HG02885 (cell line): ENCODE measurements around the gene CD36.
"Not testable (repeated sequence)": the region's sequence is repeated elsewhere in the genome, so short reads cannot be mapped to it uniquely, and the experiment has no call there.

Experiments used
- ATAC-seq: cut with Tn5 transposase; IDR thresholded peaks from one replicate; pipeline ENCODE4 v1.9.1; 2021; ENCODE audit warnings: mild to moderate bottlenecking; ENCODE audit not compliant: unreplicated experiment, poor library complexity

CD36 gene

DNA sequence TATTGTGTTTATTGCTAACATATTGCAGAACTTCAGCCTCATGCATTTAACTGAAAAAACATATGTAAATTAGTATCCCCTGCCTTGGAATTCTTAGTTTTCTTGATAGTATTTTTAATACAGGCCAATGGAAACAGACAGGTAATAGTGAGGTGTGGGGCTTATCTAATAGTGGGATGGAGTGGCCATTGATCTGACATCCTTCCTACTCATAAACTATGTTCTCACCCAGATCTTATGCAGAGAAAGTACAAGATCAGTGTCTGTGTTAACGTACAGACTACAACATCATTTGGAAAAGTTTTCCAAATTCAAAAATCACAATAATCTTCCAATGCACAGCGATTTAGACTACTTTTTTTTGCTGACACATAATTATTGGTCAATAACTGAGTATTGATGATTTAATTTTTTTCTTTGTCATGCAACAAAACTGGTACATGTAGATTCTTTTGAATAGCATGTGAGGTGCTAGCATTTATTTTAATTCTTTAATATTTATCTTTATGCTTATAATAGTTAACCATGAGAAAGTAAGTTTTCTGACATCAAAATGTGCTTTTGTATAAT is 9.7 kb downstream of the CD36 start:
- no peak for ATAC-seq

DNA sequence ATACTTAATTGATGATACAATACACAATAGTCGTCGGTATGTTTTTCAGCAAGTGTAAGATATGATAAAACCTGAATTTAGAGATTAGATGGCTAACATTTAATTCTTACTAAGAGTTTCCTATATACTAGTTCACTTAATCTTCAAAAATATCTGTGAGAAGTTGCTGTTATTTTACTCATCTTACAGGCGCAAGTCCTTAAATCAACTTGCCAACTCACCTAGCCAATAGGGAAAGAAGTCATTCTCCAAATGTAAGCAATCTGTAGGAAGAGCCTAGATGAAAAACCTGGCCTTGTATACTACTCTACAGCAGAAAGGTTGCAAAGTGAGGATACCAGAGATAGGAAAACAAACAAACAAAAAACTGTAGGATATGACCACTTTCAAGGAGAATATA is 10.6 kb downstream of the CD36 start:
- no peak for ATAC-seq

DNA sequence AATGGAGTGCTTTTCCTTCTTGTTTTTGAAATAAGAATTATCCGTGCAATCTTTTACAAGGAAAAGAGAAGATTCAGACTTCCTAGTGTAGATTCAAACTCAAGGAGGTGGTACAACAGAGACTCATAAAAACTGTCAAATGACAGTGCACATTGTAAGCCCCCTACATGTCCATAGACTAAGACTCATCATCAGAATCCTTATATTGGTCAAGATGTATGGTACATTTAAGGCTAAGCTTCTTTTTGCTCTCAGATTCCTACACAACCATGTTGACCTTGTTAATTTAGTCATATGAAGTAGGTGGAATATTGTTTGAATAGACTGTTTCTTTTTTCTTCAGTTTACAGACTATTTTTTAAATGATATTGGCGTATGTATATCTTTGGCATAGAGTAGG is 11.6 kb downstream of the CD36 start:
- no peak for ATAC-seq

DNA sequence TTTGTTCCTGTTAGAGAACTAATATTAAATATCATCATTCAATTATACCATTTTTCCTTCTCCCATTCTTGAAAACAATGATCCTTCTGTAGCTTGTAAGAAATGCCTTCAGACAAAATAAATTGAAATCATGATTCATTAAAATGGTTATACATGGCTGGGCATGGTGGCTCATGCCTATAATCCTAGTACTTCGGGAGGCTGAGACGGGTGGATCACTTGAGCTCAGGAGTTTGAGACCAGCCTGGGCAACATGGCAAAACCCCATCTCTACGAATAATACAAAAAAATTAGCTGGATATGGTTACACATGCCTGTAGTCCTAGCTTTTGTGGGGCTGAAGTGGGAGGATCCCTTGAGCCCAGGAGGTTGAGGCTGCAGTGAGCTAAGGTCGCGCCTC is 13.0 kb downstream of the CD36 start:
- no peak for ATAC-seq

DNA sequence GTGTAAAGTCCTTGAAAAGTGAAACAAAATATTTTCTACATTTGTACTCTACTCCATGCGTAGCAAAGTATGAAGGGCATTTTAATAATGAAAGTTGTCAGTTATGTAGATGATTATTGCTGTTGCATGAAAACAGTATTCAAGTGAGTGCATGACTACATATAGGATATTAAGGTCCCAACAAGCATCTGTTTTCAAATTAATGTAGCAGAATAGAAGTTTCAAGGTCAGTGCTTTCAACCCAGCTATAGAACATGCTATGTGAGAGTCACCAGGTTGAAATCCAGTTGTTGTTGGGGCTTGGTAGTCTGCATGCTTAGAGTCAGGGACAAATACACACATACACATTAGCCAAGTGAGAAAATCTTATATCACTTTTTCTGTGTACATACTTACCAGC is 14.8 kb downstream of the CD36 start:
- ATAC-seq = no peak

DNA sequence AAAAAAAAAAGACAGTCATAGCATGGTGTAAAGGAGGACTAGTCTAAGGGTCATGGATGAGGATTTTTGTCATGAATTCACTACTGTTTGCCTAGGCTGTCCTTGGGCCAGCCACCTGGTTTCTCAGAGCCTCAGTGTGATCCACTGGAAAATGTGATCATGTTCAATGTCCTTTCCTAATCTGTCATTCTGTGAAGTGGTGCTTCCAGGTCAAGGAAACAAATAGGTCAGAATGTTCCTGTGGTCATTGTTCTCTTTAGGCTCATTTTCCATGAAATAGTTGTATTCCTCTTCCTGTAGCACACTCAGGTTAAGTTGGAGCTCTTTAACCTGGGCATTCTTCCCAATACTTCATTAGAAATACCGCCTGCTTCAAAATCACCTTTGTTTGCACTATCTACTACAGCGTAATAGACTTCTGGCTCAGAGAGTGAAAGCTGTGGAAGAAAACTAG is 16.5 kb downstream of the CD36 start:
- ATAC-seq = no peak

DNA sequence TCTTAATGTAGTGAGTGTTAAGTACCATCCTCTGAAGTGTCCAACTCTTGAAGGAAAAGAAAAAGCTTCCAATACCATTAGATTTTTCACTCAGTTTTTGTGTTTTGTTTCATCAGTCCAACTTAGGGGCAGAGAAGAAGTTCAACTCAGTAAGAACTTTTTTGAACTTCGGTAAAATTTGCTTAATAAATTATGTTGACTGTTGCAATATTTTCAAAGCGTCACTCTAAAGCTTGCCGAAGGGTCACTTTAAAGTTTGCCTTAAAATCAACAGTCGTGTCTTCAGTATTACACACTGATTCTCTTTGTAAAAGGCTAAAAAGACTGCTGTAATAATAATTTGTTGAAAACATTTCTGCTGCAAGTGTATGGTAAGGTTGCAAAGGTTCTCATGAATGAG is 17.6 kb downstream of the CD36 start:
- ATAC-seq = no peak

DNA sequence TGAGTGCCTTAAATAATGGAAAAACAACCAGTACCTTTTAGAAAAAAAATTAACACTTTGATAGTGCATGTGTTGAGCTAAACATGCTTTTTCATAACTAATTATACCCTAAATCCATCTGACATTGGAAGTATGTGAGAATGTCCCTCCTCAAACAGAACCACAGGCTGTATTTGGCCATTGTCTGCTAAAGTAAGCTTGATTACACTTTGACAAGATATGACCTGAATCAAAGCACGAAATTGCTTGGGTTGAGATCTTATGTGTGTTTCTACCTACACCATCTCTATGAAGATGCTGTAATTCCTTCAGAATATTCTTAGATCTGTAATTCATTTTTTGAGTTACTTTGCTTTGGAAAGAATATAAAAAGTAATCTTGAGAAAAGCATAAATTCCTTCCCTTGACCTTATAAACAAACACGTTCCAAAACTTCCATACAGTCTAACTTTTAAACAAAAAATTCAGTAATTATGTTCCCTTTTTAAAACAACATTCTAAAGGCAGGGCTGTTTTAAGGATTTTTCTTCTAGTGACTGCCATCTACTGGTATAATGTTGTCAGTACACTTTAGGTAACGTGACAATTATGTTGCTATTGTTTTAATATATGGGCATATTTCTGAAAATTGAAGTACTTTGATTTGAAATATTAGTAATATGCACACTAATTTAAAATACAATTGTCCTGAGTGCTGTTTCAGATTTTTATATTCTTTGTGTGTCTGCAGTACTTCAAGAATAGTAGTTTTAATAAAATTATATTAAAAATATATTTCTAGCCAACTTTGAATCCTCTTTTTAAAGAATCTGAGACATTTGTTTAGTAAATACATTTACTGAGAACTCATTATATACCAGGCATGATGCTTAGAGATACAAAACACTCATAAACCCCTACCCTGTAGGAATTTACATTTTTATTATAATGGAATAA is 20.9 kb downstream of the CD36 start:
- ATAC-seq = peak; percentile 87

DNA sequence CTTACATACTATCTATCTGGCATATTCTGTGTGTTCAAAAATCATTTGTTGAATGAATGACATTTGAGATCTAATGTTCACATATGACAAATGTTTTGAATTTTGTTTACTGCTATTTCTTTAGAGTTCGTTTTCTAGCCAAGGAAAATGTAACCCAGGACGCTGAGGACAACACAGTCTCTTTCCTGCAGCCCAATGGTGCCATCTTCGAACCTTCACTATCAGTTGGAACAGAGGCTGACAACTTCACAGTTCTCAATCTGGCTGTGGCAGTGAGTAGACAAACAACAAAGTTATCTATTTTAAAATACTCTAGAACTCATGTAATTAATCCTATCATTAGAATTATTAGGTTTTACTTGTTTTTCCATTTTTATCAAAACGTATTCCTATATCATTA is 22.5 kb downstream of the CD36 start:
- ATAC-seq = no peak

DNA sequence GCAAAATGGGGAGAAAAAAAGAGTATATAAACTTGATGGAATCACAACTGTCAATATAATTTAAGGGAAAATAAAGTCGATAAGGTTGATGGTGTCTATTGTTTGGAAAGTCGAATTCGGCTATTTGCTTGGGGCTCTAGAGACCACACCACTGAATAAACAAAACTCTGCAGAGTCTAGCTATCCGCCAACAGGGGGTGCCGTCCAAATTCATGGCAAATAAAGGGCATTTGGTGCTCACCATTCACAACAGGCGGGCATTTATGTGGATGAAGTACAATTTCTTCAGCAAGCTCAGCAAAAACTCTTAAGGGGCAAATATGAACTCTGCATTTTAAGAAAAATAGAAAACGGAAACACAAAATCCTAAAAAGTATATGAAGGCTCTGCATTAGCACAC is 23.3 kb downstream of the CD36 start:
- ATAC-seq = no peak

DNA sequence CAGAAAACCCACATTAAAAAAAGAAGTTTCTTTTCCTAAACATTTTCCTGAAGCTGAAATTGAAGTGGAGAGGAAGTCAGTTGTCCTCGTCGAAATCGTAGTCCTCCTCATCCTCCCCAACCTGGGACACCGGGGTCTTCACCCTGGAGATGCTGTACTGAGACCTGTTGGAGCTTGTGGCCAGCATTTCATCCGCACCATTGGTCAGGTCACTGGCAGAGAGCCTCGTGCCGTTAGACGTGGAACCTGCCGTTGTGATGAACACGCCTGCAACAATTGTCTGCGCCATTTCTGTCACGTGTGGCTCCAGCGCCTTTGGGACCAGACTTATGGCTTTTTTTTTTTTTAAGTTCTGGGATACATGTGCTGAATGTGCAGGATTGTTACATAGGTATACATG is 23.8 kb downstream of the CD36 start:
- ATAC-seq = no peak

DNA sequence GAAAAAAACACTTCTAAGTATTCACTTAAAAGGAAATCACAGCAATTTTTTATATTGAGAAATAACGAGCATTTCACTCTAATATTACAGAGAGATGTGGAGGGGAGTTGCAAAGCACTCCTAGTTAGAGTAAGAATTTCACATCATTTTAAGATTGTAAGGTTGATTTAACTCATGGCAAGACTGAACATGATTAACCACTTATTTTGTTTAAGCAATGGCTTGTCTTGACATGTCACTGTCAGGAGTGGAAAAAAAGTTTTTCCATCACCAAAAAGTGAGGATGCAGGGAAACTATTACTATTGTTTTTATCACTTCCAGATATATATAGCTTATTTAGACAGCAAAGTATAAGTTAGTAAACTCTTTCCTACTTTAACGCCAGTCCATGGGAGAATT is 27.1 kb downstream of the CD36 start:
- ATAC-seq = no peak

DNA sequence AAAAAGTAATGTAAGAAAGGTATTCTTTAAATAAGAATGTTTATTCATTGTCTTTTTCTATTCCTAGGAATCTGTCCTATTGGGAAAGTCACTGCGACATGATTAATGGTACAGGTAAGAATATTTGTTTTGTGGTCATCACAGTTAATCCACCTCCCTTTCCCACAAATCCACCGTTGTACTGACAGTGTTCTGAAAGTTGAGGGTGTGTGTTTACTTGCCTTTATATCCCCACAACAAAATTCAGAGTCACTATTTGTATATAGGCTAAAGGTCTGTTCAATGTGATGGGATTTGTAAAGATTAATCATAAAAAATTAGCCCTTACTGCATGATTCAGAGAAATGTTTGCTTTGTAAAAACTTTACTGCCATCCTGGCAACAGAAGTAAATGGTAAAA is 27.9 kb downstream of the CD36 start:
- no peak for ATAC-seq

DNA sequence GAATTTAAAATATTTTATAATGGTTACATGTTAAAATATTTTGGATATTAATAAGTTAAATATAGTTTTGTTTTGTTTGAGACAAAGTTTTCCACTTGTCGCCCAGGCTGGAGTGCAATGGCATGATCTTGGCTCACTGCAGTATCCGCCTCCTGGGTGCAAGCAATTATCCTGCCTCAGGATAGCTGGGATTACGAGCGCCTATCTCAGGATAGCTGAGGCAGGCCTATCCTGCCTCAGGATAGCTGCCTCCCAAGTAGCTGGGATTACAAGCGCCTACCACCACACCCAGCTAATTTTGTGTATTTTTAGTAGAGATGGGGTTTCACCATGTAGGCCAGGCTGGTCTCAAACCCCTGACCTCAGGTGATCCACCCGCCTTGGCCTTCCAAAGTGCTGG is 30.9 kb downstream of the CD36 start:
- ATAC-seq = not testable (repeated sequence)

DNA sequence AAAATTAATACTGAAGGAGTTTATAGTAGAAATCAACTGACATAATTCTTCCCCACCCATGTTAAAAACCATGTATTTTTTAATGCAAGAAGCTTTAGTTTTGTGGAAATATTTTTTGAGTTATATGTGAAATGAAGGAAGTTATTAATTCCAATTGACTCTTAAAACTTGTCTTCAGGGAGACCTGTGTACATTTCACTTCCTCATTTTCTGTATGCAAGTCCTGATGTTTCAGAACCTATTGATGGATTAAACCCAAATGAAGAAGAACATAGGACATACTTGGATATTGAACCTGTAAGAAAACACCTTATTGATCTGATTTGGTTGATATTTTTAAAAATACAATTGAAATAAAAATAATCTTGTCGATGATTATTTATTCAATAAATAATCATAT is 33.3 kb downstream of the CD36 start:
- ATAC-seq = no peak

DNA sequence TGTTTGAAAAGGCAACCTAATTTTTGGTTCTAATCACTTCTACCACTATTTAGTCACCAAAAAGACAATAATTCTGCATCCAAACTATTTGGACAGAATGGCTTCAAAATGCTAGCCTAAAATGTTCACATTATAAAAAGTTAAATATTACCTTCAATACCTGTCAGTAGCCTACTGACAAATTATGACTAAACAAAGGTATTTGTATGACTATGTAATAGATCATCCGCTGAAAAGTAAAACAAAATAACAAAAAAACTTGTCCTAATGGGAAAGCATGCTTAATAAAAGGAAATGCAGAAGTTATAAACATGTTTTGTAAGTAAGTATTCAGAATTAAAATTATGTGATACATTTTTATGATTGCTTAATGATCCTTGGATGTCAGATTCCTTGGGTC is 36.6 kb downstream of the CD36 start:
- no peak for ATAC-seq

DNA sequence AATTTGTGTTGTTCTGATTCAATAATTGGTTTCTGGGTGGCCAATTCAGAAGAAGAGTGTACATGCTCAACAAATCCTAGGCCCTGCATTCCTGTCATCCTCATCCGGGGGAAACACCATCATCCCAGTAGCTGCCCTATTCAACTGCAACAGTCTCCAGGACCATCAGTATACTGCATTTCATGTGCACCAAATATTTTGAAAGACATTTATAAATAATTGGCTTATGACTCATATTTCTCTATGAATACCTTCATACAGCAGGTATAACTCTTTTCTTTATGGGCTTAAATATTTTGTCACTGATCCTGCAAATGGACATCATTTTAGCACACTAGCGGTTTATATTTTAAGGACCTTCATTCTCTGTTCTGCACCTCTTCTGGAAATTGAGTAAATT is 38.0 kb downstream of the CD36 start:
- no peak for ATAC-seq

DNA sequence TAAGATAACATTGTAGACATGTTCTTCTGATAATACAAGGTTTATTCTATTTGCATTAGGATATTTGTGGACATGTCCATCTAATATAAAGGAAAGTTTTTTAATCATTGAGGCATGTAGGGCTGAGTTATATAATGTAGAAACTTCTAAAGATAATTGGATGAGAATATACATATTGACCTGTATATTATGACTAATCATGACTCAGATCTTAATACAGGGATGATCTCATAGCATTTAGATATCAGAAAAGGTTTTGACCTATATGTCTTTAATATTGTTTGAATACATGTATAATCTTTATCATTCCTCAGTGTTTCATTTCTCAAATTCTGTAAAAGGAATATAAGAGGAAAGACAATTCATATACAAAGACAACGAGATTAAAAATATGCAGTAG is 39.2 kb downstream of the CD36 start:
- no peak for ATAC-seq

DNA sequence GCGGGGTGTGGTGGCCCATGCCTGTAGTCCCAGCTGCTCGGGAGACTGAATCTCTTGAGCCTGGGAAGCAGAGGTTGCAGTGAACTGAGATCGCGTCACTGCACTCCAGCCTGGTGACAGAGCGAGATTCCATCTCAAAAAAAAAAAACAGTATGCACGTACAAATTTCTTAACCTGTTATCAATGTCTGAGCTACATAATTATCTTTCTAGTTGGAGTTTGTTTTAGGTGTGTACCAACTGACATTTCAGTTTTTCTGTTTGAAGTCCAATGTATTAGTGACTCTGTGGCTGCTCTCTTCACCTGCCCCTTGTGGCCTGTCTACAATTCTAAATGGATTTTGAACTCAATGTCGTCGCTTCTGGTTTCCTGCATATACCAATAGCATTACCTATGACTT is 40.3 kb downstream of the CD36 start:
- no peak for ATAC-seq

DNA sequence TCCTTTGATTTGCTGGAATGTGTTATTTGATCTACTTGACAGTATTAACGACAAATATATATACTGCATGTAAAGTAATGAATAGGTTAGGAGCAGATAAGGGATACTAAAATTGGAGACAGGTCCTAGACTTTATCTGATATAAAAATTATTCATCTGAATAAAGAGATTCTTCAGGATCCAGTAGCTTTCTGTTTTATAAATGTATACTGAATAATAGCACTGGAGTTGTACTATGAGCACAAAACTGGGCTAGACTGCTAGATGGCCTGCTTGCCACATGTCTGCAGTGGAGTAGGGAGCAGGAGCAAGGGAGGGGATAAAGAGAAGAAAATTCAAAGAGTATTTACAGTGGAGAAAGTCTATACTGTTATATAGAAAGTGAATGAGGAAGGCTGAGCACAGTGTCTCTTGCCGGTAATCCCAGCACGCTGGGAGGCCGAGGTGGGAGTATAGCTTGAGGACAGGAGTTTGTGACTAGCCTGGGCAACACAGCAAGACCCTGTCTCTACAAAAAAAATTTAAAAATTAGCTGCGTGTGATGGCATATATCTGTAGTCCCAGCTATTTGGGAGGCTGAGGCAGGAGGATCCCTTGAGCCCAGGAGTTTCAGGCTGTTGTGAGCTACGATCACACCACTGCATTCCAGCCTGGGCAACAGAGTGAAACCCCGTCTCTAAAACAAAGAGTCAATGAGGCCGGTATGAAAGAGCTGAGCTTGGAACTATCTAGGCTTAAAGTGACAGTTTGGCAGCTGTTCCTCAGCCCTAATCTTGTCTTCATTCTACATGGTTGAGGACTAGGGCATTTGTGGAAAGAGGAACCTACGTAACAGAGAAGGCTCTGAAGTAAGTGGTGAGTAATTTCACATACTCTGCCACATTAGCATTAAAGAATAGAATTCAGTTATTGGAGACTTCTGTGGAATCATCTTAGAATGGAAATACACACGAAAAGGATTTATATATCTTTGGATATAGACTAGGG is 41.8 kb downstream of the CD36 start:
- no peak for ATAC-seq
